ENCODE measurements around the gene ASH1L.
"Not testable (repeated sequence)": the region's sequence is repeated elsewhere in the genome, so short reads cannot be mapped to it uniquely, and the experiment has no call there.

The ASH1L gene

GRCh38 chr1:155305881-155306391, 256.7 kb downstream of the ASH1L start:
- DNase-seq (ENCODE audit: low spot score), result no peak

GRCh38 chr1:155304558-155305063, 258.0 kb downstream of the ASH1L start:
- no peak for DNase-seq (ENCODE audit: low spot score)

- no peak for DNase-seq (ENCODE audit: low spot score)
Measured at GRCh38 chr1:155301342-155301841, 261.2 kb downstream of the ASH1L start, which contains the start of gene PKLR. Gene PKLR, minus strand, starts transcription at chr1:155301438. Its CDS starts 43 bp downstream, at chr1:155301395.

- DNase-seq (ENCODE audit: low spot score), result no peak
Measured at GRCh38 chr1:155300553-155301329, 261.9 kb downstream of the ASH1L start.

- DNase-seq (ENCODE audit: low spot score), result no peak
Measured at GRCh38 chr1:155300024-155300423, 262.6 kb downstream of the ASH1L start.

GRCh38 chr1:155297384-155297783, 265.2 kb downstream of the ASH1L start:
- DNase-seq (ENCODE audit: low spot score), result no peak

GRCh38 chr1:155296661-155297060, 265.9 kb downstream of the ASH1L start:
- no peak for DNase-seq (ENCODE audit: low spot score)

GRCh38 chr1:155295942-155296267, 266.7 kb downstream of the ASH1L start:
- DNase-seq (ENCODE audit: low spot score), result no peak

GRCh38 chr1:155295183-155295941, 267.2 kb downstream of the ASH1L start:
- DNase-seq (ENCODE audit: low spot score), result no peak

GRCh38 chr1:155294520-155295182, 268.0 kb downstream of the ASH1L start:
- no peak for DNase-seq (ENCODE audit: low spot score)

GRCh38 chr1:155293086-155293749, 269.4 kb downstream of the ASH1L start:
- DNase-seq (ENCODE audit: low spot score), result no peak

- DNase-seq (ENCODE audit: low spot score), result not testable (repeated sequence)
Measured at GRCh38 chr1:155291006-155291405, 271.6 kb downstream of the ASH1L start.

GRCh38 chr1:155287987-155288543, 274.5 kb downstream of the ASH1L start:
- no peak for DNase-seq (ENCODE audit: low spot score)

GRCh38 chr1:155286544-155286943, 276.1 kb downstream of the ASH1L start:
- DNase-seq (ENCODE audit: low spot score), result no peak

- no peak for DNase-seq (ENCODE audit: low spot score)
Measured at GRCh38 chr1:155285631-155286044, 277.0 kb downstream of the ASH1L start.
